Loucy (cell line): ENCODE measurements around the gene CABYR.

ENCODE experiments used
- H2AFZ ChIP-seq: fragments of 200-600 bp; sonication (generic); 2 replicates; pipeline ENCODE4 v1.6.0; 2016; ENCODE audit warnings: antibody characterized with exemption, mild to moderate bottlenecking, low read length, moderate library complexity
- H3F3A ChIP-seq: fragments of 200-600 bp; 2 replicates; pipeline ENCODE4 v1.6.0; 2016; ENCODE audit warnings: antibody characterized with exemption, low read depth, mild to moderate bottlenecking
- H3K27me3 ChIP-seq: fragments of 200-600 bp; sonication (generic); 2 replicates; pipeline ENCODE4 v1.6.1; 2014; ENCODE audit warnings: low read length, mild to moderate bottlenecking; ENCODE audit not compliant: insufficient read depth, poor library complexity, severe bottlenecking
- H3K36me3 ChIP-seq: fragments of 200-600 bp; sonication (generic); 2 replicates; pipeline ENCODE4 v1.6.1; 2016; ENCODE audit warnings: low read length; ENCODE audit not compliant: insufficient read depth
- H3K4me1 ChIP-seq: fragments of 200-600 bp; sonication (generic); 2 replicates; pipeline ENCODE4 v1.5.1; 2014; ENCODE audit warnings: low read length, mild to moderate bottlenecking; ENCODE audit not compliant: insufficient read depth, poor library complexity, severe bottlenecking
- H3K4me2 ChIP-seq: fragments of 200-600 bp; sonication (generic); 2 replicates; pipeline ENCODE4 v1.6.0; 2014; ENCODE audit warnings: antibody characterized with exemption, low read length, low read depth, mild to moderate bottlenecking; ENCODE audit not compliant: poor library complexity, severe bottlenecking
- H3K4me3 ChIP-seq: fragments of 200-600 bp; sonication (generic); 2 replicates; pipeline ENCODE4 v1.5.1; 2014; ENCODE audit warnings: low read length, mild to moderate bottlenecking, mixed read lengths; ENCODE audit not compliant: poor library complexity, severe bottlenecking
- H3K79me2 ChIP-seq: fragments of 200-600 bp; sonication (generic); 2 replicates; pipeline ENCODE4 v1.6.1; 2014; ENCODE audit warnings: low read length; ENCODE audit not compliant: insufficient read depth
- H3K9ac ChIP-seq: fragments of 200-600 bp; sonication (generic); 2 replicates; pipeline ENCODE4 v1.6.0; 2014; ENCODE audit warnings: mild to moderate bottlenecking, low read depth, low read length, moderate library complexity; ENCODE audit not compliant: poor library complexity, severe bottlenecking
- H3K9me2 ChIP-seq: fragments of 200-600 bp; sonication (generic); replicated peaks from 2 replicates; pipeline ENCODE4 v1.6.1; 2016; ENCODE audit warnings: low read depth, low read length, mixed read lengths
- H3K9me3 ChIP-seq: fragments of 200-600 bp; sonication (generic); 2 replicates; pipeline ENCODE4 v1.6.1; 2014; ENCODE audit warnings: mild to moderate bottlenecking, antibody characterized with exemption, low read length, low read depth; ENCODE audit not compliant: insufficient read depth
- H4K20me1 ChIP-seq: fragments of 200-600 bp; sonication (generic); 2 replicates; pipeline ENCODE4 v1.6.0; 2014; ENCODE audit warnings: antibody characterized with exemption, low read length, mild to moderate bottlenecking; ENCODE audit not compliant: insufficient read depth, poor library complexity, severe bottlenecking
- EZH2phosphoT487 ChIP-seq: fragments of 200-600 bp; IDR thresholded peaks from 2 replicates; pipeline ENCODE4 v1.6.1; 2018; ENCODE audit warnings: antibody characterized with exemption, mild to moderate bottlenecking, moderate library complexity, borderline replicate concordance
- TF ChIP-seq, protein P1 (sequence below): fragments of 200-600 bp; sonication (generic); conservative IDR thresholded peaks from 2 replicates; pipeline ENCODE4 v1.5.1; 2014; ENCODE audit warnings: mild to moderate bottlenecking, antibody characterized with exemption, low read length

The CABYR gene

DNA sequence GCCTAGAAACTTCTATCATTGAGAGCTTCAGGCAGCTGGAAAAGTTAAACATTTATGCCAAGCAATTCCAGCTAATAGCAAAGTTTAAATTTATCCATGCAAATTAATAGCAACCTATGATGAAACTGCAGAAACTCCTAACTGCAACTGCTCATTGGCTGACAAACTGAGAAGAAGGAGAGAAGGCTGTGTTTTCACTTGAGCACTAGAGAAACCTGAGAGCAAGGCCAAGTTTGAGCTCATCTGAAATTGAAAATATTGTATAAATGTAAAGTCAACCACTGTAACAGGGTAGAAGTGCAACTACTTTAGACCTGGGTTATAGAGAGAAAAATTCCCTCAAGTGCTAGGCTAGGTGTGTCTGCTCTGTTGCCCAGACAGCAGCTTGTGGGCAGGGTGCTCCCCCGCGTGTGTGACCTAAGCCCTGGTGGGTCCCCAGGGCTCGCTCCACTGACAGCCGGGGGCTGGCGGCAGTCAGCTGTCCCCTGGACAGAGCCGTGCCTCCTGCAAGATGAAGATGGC, 50.2 kb downstream of the CABYR start:
- H3K9ac ChIP-seq: no peak overlapping the region
- H3K36me3 ChIP-seq: no peaks in the 10 kb centered on the region
- no peak overlapping the region for H3K4me2 ChIP-seq
- H3K9me3 ChIP-seq: no peaks in the 10 kb centered on the region
- no peak overlapping the region for H3K4me3 ChIP-seq
- TF ChIP-seq, protein P1, sequence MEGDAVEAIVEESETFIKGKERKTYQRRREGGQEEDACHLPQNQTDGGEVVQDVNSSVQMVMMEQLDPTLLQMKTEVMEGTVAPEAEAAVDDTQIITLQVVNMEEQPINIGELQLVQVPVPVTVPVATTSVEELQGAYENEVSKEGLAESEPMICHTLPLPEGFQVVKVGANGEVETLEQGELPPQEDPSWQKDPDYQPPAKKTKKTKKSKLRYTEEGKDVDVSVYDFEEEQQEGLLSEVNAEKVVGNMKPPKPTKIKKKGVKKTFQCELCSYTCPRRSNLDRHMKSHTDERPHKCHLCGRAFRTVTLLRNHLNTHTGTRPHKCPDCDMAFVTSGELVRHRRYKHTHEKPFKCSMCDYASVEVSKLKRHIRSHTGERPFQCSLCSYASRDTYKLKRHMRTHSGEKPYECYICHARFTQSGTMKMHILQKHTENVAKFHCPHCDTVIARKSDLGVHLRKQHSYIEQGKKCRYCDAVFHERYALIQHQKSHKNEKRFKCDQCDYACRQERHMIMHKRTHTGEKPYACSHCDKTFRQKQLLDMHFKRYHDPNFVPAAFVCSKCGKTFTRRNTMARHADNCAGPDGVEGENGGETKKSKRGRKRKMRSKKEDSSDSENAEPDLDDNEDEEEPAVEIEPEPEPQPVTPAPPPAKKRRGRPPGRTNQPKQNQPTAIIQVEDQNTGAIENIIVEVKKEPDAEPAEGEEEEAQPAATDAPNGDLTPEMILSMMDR: no peak
- TF ChIP-seq EZH2phosphoT487: no peak
- H3K4me1 ChIP-seq: no peaks in the 10 kb centered on the region
- no peaks in the 10 kb centered on the region for H3F3A ChIP-seq
- no peak overlapping the region for H2AFZ ChIP-seq
- H4K20me1 ChIP-seq: no peaks in the 10 kb centered on the region
- no peaks in the 10 kb centered on the region for H3K79me2 ChIP-seq
- H3K27me3 ChIP-seq: no peaks in the 10 kb centered on the region
- no peaks in the 10 kb centered on the region for H3K9me2 ChIP-seq

DNA sequence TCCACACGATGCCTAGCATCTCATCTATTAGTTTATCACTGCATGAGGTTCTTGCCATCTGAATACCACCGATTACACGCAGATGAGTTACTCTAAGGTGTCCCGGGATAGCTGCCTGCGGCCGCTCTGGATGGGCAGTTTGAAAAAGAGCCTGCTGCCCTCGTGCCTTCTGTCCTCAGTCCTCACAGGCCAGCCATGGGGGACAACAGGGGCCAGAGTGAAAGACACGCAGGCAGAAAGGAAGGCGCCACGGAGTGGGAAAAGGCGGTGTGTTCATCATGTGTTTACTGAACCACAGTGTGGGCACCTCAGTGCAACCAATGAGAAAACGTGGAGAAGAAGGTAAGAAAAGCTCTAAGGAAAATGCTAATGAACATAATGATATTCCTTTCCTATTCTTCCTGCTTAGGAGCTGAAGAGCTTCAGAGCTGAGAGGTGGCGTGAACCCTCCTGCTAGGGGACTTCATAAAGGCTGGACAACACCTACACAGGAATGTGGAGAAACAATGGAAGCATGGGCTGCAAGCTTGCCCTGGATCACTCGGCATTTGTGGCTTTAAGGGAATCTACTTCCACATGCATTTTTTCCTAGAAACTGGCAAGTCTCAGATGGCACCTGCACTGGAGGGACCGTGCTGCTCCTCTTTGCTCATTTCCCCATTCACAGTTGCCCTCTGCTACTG, 50.9 kb downstream of the CABYR start:
- Histone ChIP-seq H3K27me3 (no peaks in the 10 kb centered on the region), H3K4me1 (no peaks in the 10 kb centered on the region), H3K9me3 (no peaks in the 10 kb centered on the region), H4K20me1 (no peaks in the 10 kb centered on the region), H3K9ac (no peak overlapping the region), H3K79me2 (no peaks in the 10 kb centered on the region), H3F3A (no peaks in the 10 kb centered on the region), H3K9me2 (no peaks in the 10 kb centered on the region), H3K36me3 (no peaks in the 10 kb centered on the region), H3K4me2 (no peak overlapping the region), H3K4me3 (no peak overlapping the region), H2AFZ (no peak overlapping the region)
- TF ChIP-seq, protein P1: no peak
- TF ChIP-seq EZH2phosphoT487: no peak

GRCh38 chr18:24190590-24190989, 51.7 kb downstream of the CABYR start:
- H3K9ac ChIP-seq: no peak overlapping the region
- H3F3A ChIP-seq: no peaks in the 10 kb centered on the region
- no peak overlapping the region for H2AFZ ChIP-seq
- H3K27me3 ChIP-seq: no peaks in the 10 kb centered on the region
- H4K20me1 ChIP-seq: no peaks in the 10 kb centered on the region
- H3K4me1 ChIP-seq: no peaks in the 10 kb centered on the region
- no peak overlapping the region for H3K4me3 ChIP-seq
- no peaks in the 10 kb centered on the region for H3K79me2 ChIP-seq
- H3K9me3 ChIP-seq: no peaks in the 10 kb centered on the region
- no peak overlapping the region for H3K4me2 ChIP-seq
- no peaks in the 10 kb centered on the region; the same call in 1 of the 2 replicates for H3K36me3 ChIP-seq
- no peaks in the 10 kb centered on the region for H3K9me2 ChIP-seq
- no peak for TF ChIP-seq EZH2phosphoT487
- TF ChIP-seq, protein P1: no peak
